Measurements from ENCODE around the gene SLC16A4. TPM values are rescaled to one million over a fixed set of nuclear protein-coding genes. Genes with fewer than 3 reads are reported as not detected.

SLC16A4 gene
- total and polyA plus RNA-seq, 2 of the 8 experiments (the other 6 are each of a cell fraction or from before 2014, with no cell fraction given) = 0.30 to 0.43 TPM

GRCh38 chr1:110343249-110343648, 47.6 kb downstream of the SLC16A4 start (continued):
- TF ChIP-seq PHF8 (conservative IDR thresholded peaks at IDR 0.05; ENCODE audit: low read depth, low read length) (no peak), TEAD4 (IDR thresholded peaks at IDR 0.05; ENCODE audit: low read depth, low read length) (no peak), EP300 (IDR thresholded peaks at IDR 0.05; ENCODE audit: borderline replicate concordance in 1 of 2, low read depth in 2 of 2, low read length in 2 of 2) (no peak), SIN3A (conservative IDR thresholded peaks at IDR 0.05 in 1 of 2, IDR thresholded peaks at IDR 0.05 in 1 of 2; ENCODE audit: low read depth in 1 of 2, low read length in 2 of 2) (no peak)

Measured in H1 (cell line).